T-helper 2 cell (primary cell): ENCODE results near the gene GPR101.
"Not testable (repeated sequence)": the region's sequence is repeated elsewhere in the genome, so short reads cannot be mapped to it uniquely, and the experiment has no call there.

Experiments
- DNase-seq, 5 experiments: peaks; one replicate each; pipeline versions ENCODE4 v3.0.0 to v3.0.0-alpha.2; 2012 to 2022

GPR101 gene

GRCh38 chrX:137000236-137000635 lies 33.6 kb downstream of the GPR101 start:
- DNase-seq, result not testable (repeated sequence)

GRCh38 chrX:136999024-136999423 lies 34.8 kb downstream of the GPR101 start:
- no peak for DNase-seq
